Mononuclear cell (primary cell): ENCODE measurements around the gene CTNS. TPM values are rescaled to one million over a fixed set of nuclear protein-coding genes. Genes with fewer than 3 reads are reported as not detected.

Experiments used
- H3K27me3 ChIP-seq: 2 replicates; pipeline ENCODE4 v1.6.0; 2011; ENCODE audit warnings: low read length, control low read depth; ENCODE audit not compliant: insufficient read depth
- H3K4me1 ChIP-seq: 2 replicates; pipeline ENCODE4 v1.5.1; 2011; ENCODE audit warnings: mild to moderate bottlenecking, low read length, control low read depth; ENCODE audit not compliant: insufficient read depth
- H3K4me3 ChIP-seq: 2 replicates; pipeline ENCODE4 v1.5.1; 2011; ENCODE audit warnings: mild to moderate bottlenecking, low read length, moderate library complexity
- H3K9me3 ChIP-seq: 2 replicates; pipeline ENCODE4 v1.5.1; 2011; ENCODE audit warnings: low read depth, mild to moderate bottlenecking, control low read depth, low read length
- total RNA-seq: library from RNA; depleted of rRNA; stranded (reverse); fragments of >200 nt; gene quantifications from one replicate; pipeline ENCODE4 v1.2.3, GENCODE V29; 2012

CTNS gene
- 4.5 TPM for total RNA-seq

DNA sequence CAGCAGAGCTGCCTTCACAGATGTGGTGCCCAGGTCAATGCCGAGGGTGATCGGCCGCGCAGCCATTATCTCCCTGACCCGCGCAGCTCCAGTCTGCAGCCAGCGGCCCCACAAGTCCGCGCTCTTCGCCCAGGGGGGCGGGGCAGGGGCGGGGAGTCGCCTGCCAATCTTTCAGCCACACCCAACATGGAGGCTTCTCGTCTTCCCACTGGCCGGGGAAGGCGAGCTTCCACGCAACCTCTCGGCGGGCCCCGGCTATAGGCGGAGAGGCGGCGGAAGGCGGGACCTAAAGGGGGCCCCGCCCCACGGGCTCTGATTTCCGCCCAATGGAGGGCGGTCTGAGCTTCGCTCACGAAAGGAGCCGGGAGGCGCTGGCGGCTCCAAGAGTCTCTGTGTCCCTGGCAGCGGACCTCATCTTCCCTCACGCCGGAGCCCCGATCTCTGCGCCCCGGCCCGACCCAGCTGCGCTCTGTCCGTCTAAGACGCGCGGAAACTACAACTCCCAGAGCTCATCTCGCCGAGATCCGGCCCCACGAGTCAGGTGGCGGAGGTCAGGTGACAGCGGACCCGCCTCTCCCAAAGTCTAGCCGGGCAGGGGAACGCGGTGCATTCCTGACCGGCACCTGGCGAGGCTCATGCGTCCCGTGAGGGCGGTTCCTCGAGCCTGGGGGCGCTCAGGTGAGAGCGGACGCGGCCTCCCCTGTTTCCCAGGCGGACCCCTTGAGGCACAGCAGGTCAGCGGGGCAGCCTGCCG lies at the start of gene CTNS, which contains the start of gene SHPK:
TSS of gene CTNS (plus strand) at position 607 of the 754 bp plus-strand sequence. CDS start 3,447 bp downstream, outside the sequence.
TSS of gene SHPK (minus strand) at position 97 of the 754 bp plus-strand sequence. CDS start at position 66, 31 bp downstream.
- H3K4me1 ChIP-seq, result peaks cover 46% of the 10 kb centered on the region
- no peaks in the 10 kb centered on the region for H3K27me3 ChIP-seq
- H3K4me3 ChIP-seq, result peak within 1 kb of the TSS; percentile 80
- H3K9me3 ChIP-seq, result no peaks in the 10 kb centered on the region

GRCh38 chr17:3589784-3590183 lies 46.8 kb upstream of the CTNS start:
- H3K4me3 ChIP-seq, result no peak overlapping the region
- H3K4me1 ChIP-seq, result no peaks in the 10 kb centered on the region
- H3K27me3 ChIP-seq, result no peaks in the 10 kb centered on the region
- no peaks in the 10 kb centered on the region for H3K9me3 ChIP-seq

GRCh38 chr17:3590231-3590630 lies 46.3 kb upstream of the CTNS start:
- Histone ChIP-seq H3K9me3 (no peaks in the 10 kb centered on the region), H3K4me3 (no peak overlapping the region), H3K4me1 (no peaks in the 10 kb centered on the region), H3K27me3 (no peaks in the 10 kb centered on the region)

DNA sequence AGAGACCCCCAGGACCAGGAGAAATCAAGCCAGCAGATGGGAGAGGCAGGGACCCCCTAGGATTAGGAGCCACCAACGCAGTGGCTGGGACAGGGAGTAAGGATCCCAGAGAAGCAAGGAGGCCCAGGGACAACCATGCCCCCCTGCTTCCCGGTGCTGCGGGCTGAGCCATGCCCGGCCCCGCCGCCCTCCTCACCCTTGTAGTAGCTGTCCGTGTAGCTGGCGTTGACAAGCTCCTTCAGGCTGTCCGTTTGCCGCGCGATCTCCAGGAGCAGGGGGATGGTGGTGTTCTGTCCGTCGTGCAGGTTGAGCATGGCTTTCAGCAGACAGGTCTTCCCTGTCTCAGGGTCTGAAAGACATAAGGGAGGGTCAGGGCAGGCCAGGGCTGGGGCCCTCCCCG lies 45.8 kb upstream of the CTNS start:
- no peaks in the 10 kb centered on the region for H3K4me1 ChIP-seq
- no peaks in the 10 kb centered on the region for H3K9me3 ChIP-seq
- H3K4me3 ChIP-seq, result no peak overlapping the region
- H3K27me3 ChIP-seq, result no peaks in the 10 kb centered on the region

DNA sequence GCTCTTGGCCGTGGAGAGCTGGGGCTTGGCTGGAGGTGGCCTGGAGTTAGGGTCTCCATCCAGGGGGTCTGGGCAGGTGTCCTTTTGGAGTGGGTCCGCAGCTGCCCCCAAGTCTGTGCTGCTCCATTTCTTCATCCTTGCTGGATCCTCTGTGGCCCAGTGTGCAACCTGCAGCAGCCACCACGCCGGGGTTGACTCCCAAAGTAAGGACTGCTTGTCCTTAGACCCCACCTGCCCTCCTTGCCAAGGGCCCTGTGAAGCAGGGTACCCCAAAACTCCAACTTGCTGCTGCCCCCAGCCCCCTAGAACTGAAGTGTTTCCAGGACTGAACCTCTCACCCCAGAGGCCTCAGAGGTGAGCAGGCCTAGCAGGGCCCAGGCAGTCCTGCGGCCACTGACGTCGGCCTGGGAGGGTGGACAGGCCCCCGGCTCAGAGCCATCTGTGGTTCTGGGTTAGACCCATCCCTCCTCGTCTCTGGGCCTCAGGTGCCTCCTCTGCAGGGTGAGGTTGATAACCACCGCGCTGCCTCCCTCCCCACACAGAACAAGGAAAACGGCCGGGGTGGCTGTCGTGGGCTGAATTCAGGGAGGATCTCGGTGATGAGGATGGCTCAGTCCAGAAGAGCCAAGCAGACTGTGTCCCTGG lies 44.2 kb upstream of the CTNS start:
- no peak overlapping the region for H3K4me3 ChIP-seq
- H3K27me3 ChIP-seq, result no peaks in the 10 kb centered on the region
- H3K4me1 ChIP-seq, result no peaks in the 10 kb centered on the region
- no peaks in the 10 kb centered on the region for H3K9me3 ChIP-seq

GRCh38 chr17:3593384-3593783 lies 43.2 kb upstream of the CTNS start:
- H3K27me3 ChIP-seq, result no peaks in the 10 kb centered on the region
- no peaks in the 10 kb centered on the region for H3K4me1 ChIP-seq
- H3K4me3 ChIP-seq, result no peak overlapping the region
- no peaks in the 10 kb centered on the region for H3K9me3 ChIP-seq

- Histone ChIP-seq H3K4me3 (no peak overlapping the region), H3K9me3 (no peaks in the 10 kb centered on the region), H3K27me3 (no peaks in the 10 kb centered on the region), H3K4me1 (no peaks in the 10 kb centered on the region)
These were observed 42.3 kb upstream of the CTNS start for GRCh38 chr17:3594051-3594800.

DNA sequence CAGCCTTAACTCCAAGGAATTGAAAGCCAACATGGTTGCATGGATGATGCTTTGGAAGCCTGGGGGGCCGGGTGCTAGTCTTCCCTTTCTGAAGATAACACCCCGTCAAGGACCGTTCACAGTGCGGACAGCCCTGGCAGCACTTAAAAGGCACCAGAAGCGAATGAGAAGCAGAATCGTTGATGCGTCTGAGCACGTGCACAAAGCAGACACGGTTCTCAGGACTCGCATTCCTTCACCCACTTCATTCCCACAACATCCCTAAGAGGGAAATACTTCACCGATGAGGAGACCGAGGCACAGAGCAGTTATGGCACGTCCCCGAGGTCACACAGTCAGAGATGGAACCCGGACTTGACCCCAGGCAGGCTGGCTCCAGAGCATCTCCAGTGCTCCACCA lies 41.6 kb upstream of the CTNS start:
- Histone ChIP-seq H3K27me3 (no peaks in the 10 kb centered on the region), H3K4me3 (no peak overlapping the region), H3K9me3 (no peaks in the 10 kb centered on the region), H3K4me1 (no peaks in the 10 kb centered on the region)

- H3K4me1 ChIP-seq, result no peaks in the 10 kb centered on the region
- no peak overlapping the region for H3K4me3 ChIP-seq
- H3K27me3 ChIP-seq, result no peaks in the 10 kb centered on the region
- no peaks in the 10 kb centered on the region for H3K9me3 ChIP-seq
These were observed 39.6 kb upstream of the CTNS start for GRCh38 chr17:3596804-3597464.

DNA sequence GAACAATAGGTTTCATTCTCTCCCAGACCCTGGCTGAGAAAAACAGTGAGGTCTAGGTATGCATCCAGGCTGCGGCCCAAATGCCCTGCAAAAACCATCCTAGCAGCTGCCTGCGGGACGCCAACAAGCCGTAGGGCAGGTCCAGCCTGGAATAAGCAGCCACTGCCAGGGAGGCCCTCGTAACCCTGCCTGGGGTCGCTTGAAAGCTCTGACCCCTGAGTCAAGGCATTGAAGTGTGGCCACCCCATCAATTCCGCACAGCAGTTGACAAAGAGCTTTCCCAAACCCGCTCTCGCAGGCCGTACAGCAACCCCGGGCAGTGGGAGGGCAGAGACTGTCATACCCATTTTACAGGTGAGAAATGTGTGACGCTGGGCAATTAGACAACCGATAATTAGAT lies 38.5 kb upstream of the CTNS start:
- Histone ChIP-seq H3K4me3 (no peak overlapping the region), H3K4me1 (no peaks in the 10 kb centered on the region), H3K27me3 (no peaks in the 10 kb centered on the region), H3K9me3 (no peaks in the 10 kb centered on the region)

- H3K9me3 ChIP-seq, result no peaks in the 10 kb centered on the region
- no peaks in the 10 kb centered on the region for H3K4me1 ChIP-seq
- no peaks in the 10 kb centered on the region for H3K27me3 ChIP-seq
- no peak overlapping the region for H3K4me3 ChIP-seq
These were observed 35.9 kb upstream of the CTNS start for GRCh38 chr17:3600529-3601205.

DNA sequence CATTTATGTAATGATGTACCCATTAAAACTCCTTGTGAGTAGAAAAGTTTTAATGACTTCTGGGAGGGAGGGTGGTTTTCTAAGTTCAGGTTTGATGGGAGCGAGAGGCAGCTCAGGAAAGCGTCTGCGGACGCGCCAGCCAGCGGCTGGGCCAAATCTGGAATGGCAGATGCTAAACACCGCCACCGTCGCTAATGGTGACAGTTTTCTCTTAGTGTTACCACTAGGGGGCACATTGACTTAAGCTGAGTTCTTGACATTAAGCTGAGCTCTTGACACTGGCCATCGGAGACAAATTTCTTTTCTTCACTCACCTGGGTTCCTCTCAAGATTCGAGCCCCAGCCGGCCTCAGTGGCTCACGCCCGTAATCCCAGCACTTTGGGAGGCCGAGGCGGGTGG lies 34.1 kb upstream of the CTNS start:
- Histone ChIP-seq H3K9me3 (no peaks in the 10 kb centered on the region), H3K27me3 (no peaks in the 10 kb centered on the region), H3K4me1 (no peaks in the 10 kb centered on the region), H3K4me3 (no peak overlapping the region)

DNA sequence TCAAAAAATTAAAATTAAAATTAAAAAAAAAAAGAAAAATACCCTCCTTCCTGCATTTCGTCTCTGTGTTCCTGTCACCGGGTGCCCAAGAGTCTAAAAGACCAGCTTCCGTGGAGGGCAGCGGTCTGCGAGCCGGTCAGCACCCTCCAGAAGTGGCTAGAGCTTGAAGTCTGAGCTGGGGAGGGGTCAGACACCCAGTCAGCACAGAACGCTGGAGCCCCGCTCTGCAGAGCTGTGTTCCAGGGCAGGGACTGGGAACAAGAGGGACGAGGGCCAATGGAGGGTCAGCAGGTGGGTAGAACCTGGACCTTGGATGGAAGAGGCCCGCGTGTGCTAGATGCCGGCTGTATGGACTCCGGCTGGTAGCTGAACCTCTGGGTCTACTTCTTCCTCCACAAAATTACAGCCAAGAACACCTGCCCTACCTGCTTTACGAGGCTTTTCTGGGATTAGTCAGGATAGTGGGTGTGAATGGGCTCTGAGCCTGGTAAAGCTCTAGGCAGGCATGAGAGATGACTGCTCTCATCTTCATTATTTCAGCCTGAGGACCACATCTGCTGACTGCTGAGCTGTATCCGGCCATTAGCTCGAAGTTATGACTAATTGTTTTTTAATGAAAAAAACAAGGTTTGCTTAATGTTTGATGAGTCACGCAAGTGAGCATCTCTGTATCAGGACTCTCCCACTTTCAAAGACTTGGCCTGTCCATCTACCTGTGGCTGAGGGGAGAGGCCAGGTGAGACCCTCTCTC lies 33.3 kb upstream of the CTNS start:
- Histone ChIP-seq H3K4me3 (no peak overlapping the region), H3K27me3 (no peaks in the 10 kb centered on the region), H3K4me1 (no peaks in the 10 kb centered on the region), H3K9me3 (no peaks in the 10 kb centered on the region)

GRCh38 chr17:3603870-3604259 lies 32.7 kb upstream of the CTNS start:
- H3K4me1 ChIP-seq, result no peaks in the 10 kb centered on the region
- no peaks in the 10 kb centered on the region for H3K9me3 ChIP-seq
- H3K4me3 ChIP-seq, result no peak overlapping the region
- no peaks in the 10 kb centered on the region for H3K27me3 ChIP-seq
